ENCODE data around the gene PRDM1. TPM values are rescaled to one million over a fixed set of nuclear protein-coding genes. Genes with fewer than 3 reads are reported as not detected.

PRDM1 gene
- total RNA-seq, 1 donor from 2014 or later, result 10.5 TPM

GRCh38 chr6:106079961-106080762, 6.0 kb upstream of the PRDM1 start:
- peaks cover 20% of the 10 kb centered on the region for H3K4me1 ChIP-seq (ENCODE audit: insufficient read depth, low read length)
- H3K79me2 ChIP-seq (ENCODE audit: insufficient read depth, low read length), result no peaks in the 10 kb centered on the region
- no peak overlapping the region for H3K4me3 Mint-ChIP-seq (ENCODE audit: unreplicated experiment)
- FAIRE-seq (no peak), DNase-seq (ENCODE audit: low read depth) (no peak)
- no peaks in the 10 kb centered on the region for H3K9me3 Mint-ChIP-seq (ENCODE audit: unreplicated experiment)
- no peaks in the 10 kb centered on the region for H3K27me3 ChIP-seq (ENCODE audit: insufficient read depth, low read length)
- H3K4me1 Mint-ChIP-seq (ENCODE audit: low read depth, unreplicated experiment), result peaks cover 25% of the 10 kb centered on the region
- no peak overlapping the region for H3K4me3 ChIP-seq (ENCODE audit: insufficient read depth, low read depth, low read length)
- no peaks in the 10 kb centered on the region for H3K36me3 ChIP-seq (ENCODE audit: insufficient read depth, low read length)
- no peak for TF ChIP-seq CTCF (IDR thresholded peaks at IDR 0.05; ENCODE audit: insufficient read depth, low read depth, low read length)
- no peak for TF ChIP-seq EZH2 (IDR thresholded peaks at IDR 0.05; ENCODE audit: insufficient read depth, low read length)
- no peak overlapping the region for H3K27ac ChIP-seq (ENCODE audit: low read depth, low read length)
- no peak overlapping the region for H3K9ac ChIP-seq (ENCODE audit: low read length)
- H4K20me1 ChIP-seq (ENCODE audit: insufficient read depth, low read length), result no peaks in the 10 kb centered on the region
- no peak overlapping the region for H3K27ac Mint-ChIP-seq (ENCODE audit: unreplicated experiment)
- H2AFZ ChIP-seq (ENCODE audit: low read depth, low read length), result no peak overlapping the region
- no peak overlapping the region for H3K4me2 ChIP-seq (ENCODE audit: low read length)
- H3K9me3 ChIP-seq (ENCODE audit: insufficient read depth, low read depth, low read length), result no peaks in the 10 kb centered on the region
- H3K36me3 Mint-ChIP-seq (ENCODE audit: low read depth, unreplicated experiment), result no peaks in the 10 kb centered on the region
- peaks cover 3% of the 10 kb centered on the region for H3K27me3 Mint-ChIP-seq (ENCODE audit: low read depth, unreplicated experiment)

- DNase-seq (ENCODE audit: low read depth) (no peak), FAIRE-seq (no peak)
- Mint-ChIP-seq H3K36me3 (ENCODE audit: low read depth, unreplicated experiment) (no peaks in the 10 kb centered on the region), H3K27me3 (ENCODE audit: low read depth, unreplicated experiment) (peaks cover 3% of the 10 kb centered on the region), H3K9me3 (ENCODE audit: unreplicated experiment) (no peaks in the 10 kb centered on the region), H3K4me1 (ENCODE audit: low read depth, unreplicated experiment) (peaks cover 28% of the 10 kb centered on the region), H3K4me3 (ENCODE audit: unreplicated experiment) (no peak overlapping the region), H3K27ac (ENCODE audit: unreplicated experiment) (no peak overlapping the region)
- Histone ChIP-seq H3K4me3 (ENCODE audit: insufficient read depth, low read depth, low read length) (no peak overlapping the region), H3K27ac (ENCODE audit: low read depth, low read length) (no peak overlapping the region), H3K4me2 (ENCODE audit: low read length) (no peak overlapping the region), H3K36me3 (ENCODE audit: insufficient read depth, low read length) (no peaks in the 10 kb centered on the region), H4K20me1 (ENCODE audit: insufficient read depth, low read length) (no peaks in the 10 kb centered on the region), H3K27me3 (ENCODE audit: insufficient read depth, low read length) (no peaks in the 10 kb centered on the region), H3K9me3 (ENCODE audit: insufficient read depth, low read depth, low read length) (no peaks in the 10 kb centered on the region), H3K79me2 (ENCODE audit: insufficient read depth, low read length) (no peaks in the 10 kb centered on the region), H3K9ac (ENCODE audit: low read length) (no peak overlapping the region), H3K4me1 (ENCODE audit: insufficient read depth, low read length) (peaks cover 26% of the 10 kb centered on the region), H2AFZ (ENCODE audit: low read depth, low read length) (no peak overlapping the region)
- TF ChIP-seq EZH2 (IDR thresholded peaks at IDR 0.05; ENCODE audit: insufficient read depth, low read length), result no peak
- no peak for TF ChIP-seq CTCF (IDR thresholded peaks at IDR 0.05; ENCODE audit: insufficient read depth, low read depth, low read length)
Measured at GRCh38 chr6:106080763-106081095, 5.4 kb upstream of the PRDM1 start.

- Histone ChIP-seq H2AFZ (ENCODE audit: low read depth, low read length) (no peak overlapping the region), H4K20me1 (ENCODE audit: insufficient read depth, low read length) (no peaks in the 10 kb centered on the region), H3K4me1 (ENCODE audit: insufficient read depth, low read length) (peaks cover 29% of the 10 kb centered on the region), H3K9ac (ENCODE audit: low read length) (no peak overlapping the region), H3K4me3 (ENCODE audit: insufficient read depth, low read depth, low read length) (no peak overlapping the region), H3K4me2 (ENCODE audit: low read length) (no peak overlapping the region), H3K79me2 (ENCODE audit: insufficient read depth, low read length) (peaks cover 2% of the 10 kb centered on the region), H3K27me3 (ENCODE audit: insufficient read depth, low read length) (no peaks in the 10 kb centered on the region), H3K9me3 (ENCODE audit: insufficient read depth, low read depth, low read length) (no peaks in the 10 kb centered on the region), H3K27ac (ENCODE audit: low read depth, low read length) (no peak overlapping the region), H3K36me3 (ENCODE audit: insufficient read depth, low read length) (no peaks in the 10 kb centered on the region)
- H3K9me3 Mint-ChIP-seq (ENCODE audit: unreplicated experiment), result no peaks in the 10 kb centered on the region
- no peaks in the 10 kb centered on the region for H3K36me3 Mint-ChIP-seq (ENCODE audit: low read depth, unreplicated experiment)
- no peak for TF ChIP-seq EZH2 (IDR thresholded peaks at IDR 0.05; ENCODE audit: insufficient read depth, low read length)
- TF ChIP-seq CTCF (IDR thresholded peaks at IDR 0.05; ENCODE audit: insufficient read depth, low read depth, low read length), result no peak
- DNase-seq (ENCODE audit: low read depth), result no peak
- H3K27ac Mint-ChIP-seq (ENCODE audit: unreplicated experiment), result no peak overlapping the region
- FAIRE-seq, result no peak
- H3K27me3 Mint-ChIP-seq (ENCODE audit: low read depth, unreplicated experiment), result peaks cover 3% of the 10 kb centered on the region
- no peak overlapping the region for H3K4me3 Mint-ChIP-seq (ENCODE audit: unreplicated experiment)
- peaks cover 30% of the 10 kb centered on the region for H3K4me1 Mint-ChIP-seq (ENCODE audit: low read depth, unreplicated experiment)
Measured at GRCh38 chr6:106081715-106082114, 4.4 kb upstream of the PRDM1 start.
